CD4-positive, alpha-beta memory T cell (primary cell): ENCODE measurements around the gene SLC35F2. TPM values are rescaled to one million over a fixed set of nuclear protein-coding genes. Genes with fewer than 3 reads are reported as not detected.
"Not testable (repeated sequence)": the region's sequence is repeated elsewhere in the genome, so short reads cannot be mapped to it uniquely, and the experiment has no call there.

Experiments
- CTCF ChIA-PET: fragments of 350-600 bp; sonication (Branson Sonifier 250); formaldehyde crosslinking; loops from one replicate; lab custom pipeline; 2021; ENCODE audit warnings: inconsistent platforms; ENCODE audit not compliant: partially characterized antibody; lab: Charles Lee
- POLR2A ChIA-PET: fragments of 350-600 bp; sonication (Branson Sonifier 250); formaldehyde crosslinking; loops from one replicate; lab custom pipeline; 2021; ENCODE audit not compliant: partially characterized antibody; lab: Charles Lee
- DNase-seq, 5 donors: peaks; one replicate each; pipeline versions ENCODE4 v3.0.0 to v3.0.0-alpha.2; 2020 to 2022; ENCODE audit warnings: mixed read lengths in 1 of 5
- H3K27ac ChIP-seq: one replicate; pipeline ENCODE4 v1.7.0; 2013; ENCODE audit warnings: low read depth, low read length
- H3K27me3 ChIP-seq: 2 replicates; pipeline ENCODE4 v1.7.0; 2013; ENCODE audit warnings: mild to moderate bottlenecking, low read length, moderate library complexity; ENCODE audit not compliant: insufficient read depth
- H3K36me3 ChIP-seq: 2 replicates; pipeline ENCODE4 v1.7.0; 2013; ENCODE audit warnings: mild to moderate bottlenecking, low read length, moderate library complexity; ENCODE audit not compliant: insufficient read depth
- H3K4me1 ChIP-seq: 2 replicates; pipeline ENCODE4 v1.7.0; 2013; ENCODE audit warnings: mild to moderate bottlenecking, low read length, moderate library complexity; ENCODE audit not compliant: insufficient read depth
- H3K4me3 ChIP-seq, 2 donors: one replicate each; pipeline ENCODE4 v1.7.0; 2013; ENCODE audit warnings: low read length in 2 of 2, mild to moderate bottlenecking in 1 of 2
- H3K9me3 ChIP-seq, 2 donors: one replicate each; pipeline ENCODE4 v1.7.0; 2013; ENCODE audit warnings: low read length in 2 of 2, control low read depth in 1 of 2; ENCODE audit not compliant: control insufficient read depth in 1 of 2
- H3K27ac Mint-ChIP-seq, 7 donors: one replicate each; pipeline ENCODE4 v1.8.0; 2020 to 2021; ENCODE audit warnings: mixed read lengths in 7 of 7, mild to moderate bottlenecking in 6 of 7, inconsistent platforms in 3 of 7, moderate library complexity in 3 of 7
- H3K27me3 Mint-ChIP-seq, 2 donors: one replicate each; pipeline ENCODE4 v1.8.0; 2020 to 2021; ENCODE audit warnings: mixed read lengths in 2 of 2
- H3K36me3 Mint-ChIP-seq, 2 donors: one replicate each; pipeline ENCODE4 v1.8.0; 2020 to 2021; ENCODE audit warnings: mixed read lengths in 2 of 2, inconsistent platforms in 1 of 2, mild to moderate bottlenecking in 1 of 2
- H3K4me1 Mint-ChIP-seq, 4 donors: one replicate each; pipeline ENCODE4 v1.8.0; 2020 to 2021; ENCODE audit warnings: mixed read lengths in 4 of 4, mild to moderate bottlenecking in 1 of 4
- H3K4me3 Mint-ChIP-seq, 8 donors: one replicate each; pipeline ENCODE4 v1.8.0; 2020 to 2021; ENCODE audit warnings: mixed read lengths in 8 of 8, mild to moderate bottlenecking in 7 of 8, moderate library complexity in 6 of 8, inconsistent platforms in 3 of 8
- H3K9me3 Mint-ChIP-seq, 8 donors: one replicate each; pipeline ENCODE4 v1.8.0; 2020 to 2021; ENCODE audit warnings: mixed read lengths in 8 of 8, mild to moderate bottlenecking in 5 of 8, inconsistent platforms in 3 of 8, moderate library complexity in 1 of 8
- intact Hi-C: fragments of 100-400 bp; cut with micrococcal nuclease; formaldehyde crosslinking; loops from one replicate; pipeline ENCODE4 v1.15.1; 2023
- polyA plus RNA-seq, 2 donors: library from polyadenylated mRNA; unstranded; fragments of 300-500 nt; fragmentation: Illumina TruSeq; gene quantifications; one replicate each; pipeline ENCODE4 v1.2.3, GENCODE V29; 2021
- total RNA-seq, 2 experiments: library from RNA; stranded (reverse); gene quantifications; one replicate each; pipeline ENCODE4 v1.2.3, GENCODE V29; 2021

SLC35F2 gene
- total and polyA plus RNA-seq, 4 experiments from 2014 or later: 5.9 to 11.9 (median 7.2) TPM

DNA sequence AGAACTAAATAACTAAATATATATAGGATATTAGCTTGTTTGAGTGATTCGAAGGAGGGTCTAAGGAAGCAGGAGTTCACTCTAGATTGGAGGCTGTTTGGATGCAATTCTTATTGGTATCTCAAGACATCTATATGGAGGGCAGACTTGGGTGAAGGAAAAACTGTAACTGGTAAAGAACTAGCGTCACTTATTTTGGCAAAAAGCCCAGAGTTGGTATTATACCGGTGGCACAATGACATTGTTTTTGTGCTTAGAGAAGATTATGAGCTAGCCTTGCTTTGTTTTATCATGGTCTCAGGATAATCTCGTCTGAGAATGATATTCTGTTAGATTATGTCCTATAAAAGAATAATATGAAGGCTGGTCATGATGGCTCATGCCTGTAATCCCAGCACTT is 6.0 kb upstream of the SLC35F2 start:
- Histone ChIP-seq H3K4me1 (peaks cover 5% of the 10 kb centered on the region), H3K4me3 (no peak overlapping the region), H3K9me3 (no peaks in the 10 kb centered on the region), H3K27ac (no peak overlapping the region), H3K36me3 (no peaks in the 10 kb centered on the region), H3K27me3 (no peaks in the 10 kb centered on the region)
- intact Hi-C loops: no loop called here
- H3K4me3 Mint-ChIP-seq: no peak overlapping the region
- H3K9me3 Mint-ChIP-seq: no peaks in the 10 kb centered on the region
- peaks cover 1 to 4% (median 3%) of the 10 kb centered on the region in 4 donors for H3K4me1 Mint-ChIP-seq
- ChIA-PET POLR2A (interaction anchor here (0.8 kb wide), 1 partner anchor 24 kb away, joined by 3 read pairs; no protein-coding TSS in a partner anchor), CTCF (interaction anchor here (0.9 to 1.5 kb wide), 3 partner anchors 8 to 52 kb away, joined by 3 read pairs; no protein-coding TSS in a partner anchor)
- peaks cover 0 to 2% of the 10 kb centered on the region in 2 donors for H3K27me3 Mint-ChIP-seq
- H3K27ac Mint-ChIP-seq: no peak overlapping the region
- no peak for DNase-seq
- H3K36me3 Mint-ChIP-seq: peaks cover 0 to 2% of the 10 kb centered on the region in 2 donors

GRCh38 chr11:107860688-107861087 is 2.1 kb upstream of the SLC35F2 start:
- H3K4me3 Mint-ChIP-seq: peak overlapping the region in 6 of 8 donors; percentile 15 to 68 (median 50)
- no peak overlapping the region for H3K27ac Mint-ChIP-seq
- ChIA-PET CTCF (no interaction called here), POLR2A (no interaction called here)
- no peak for DNase-seq
- Histone ChIP-seq H3K36me3 (no peaks in the 10 kb centered on the region), H3K27ac (no peak overlapping the region), H3K27me3 (no peaks in the 10 kb centered on the region), H3K4me1 (peaks cover 18% of the 10 kb centered on the region), H3K9me3 (no peaks in the 10 kb centered on the region), H3K4me3 (no peak overlapping the region)
- H3K36me3 Mint-ChIP-seq: peaks cover 0 to 13% of the 10 kb centered on the region in 2 donors
- no peaks in the 10 kb centered on the region for H3K9me3 Mint-ChIP-seq
- intact Hi-C loops: no loop called here
- peaks cover 18 to 38% (median 22%) of the 10 kb centered on the region in 4 donors for H3K4me1 Mint-ChIP-seq
- H3K27me3 Mint-ChIP-seq: peaks cover 0 to 2% of the 10 kb centered on the region in 2 donors

DNA sequence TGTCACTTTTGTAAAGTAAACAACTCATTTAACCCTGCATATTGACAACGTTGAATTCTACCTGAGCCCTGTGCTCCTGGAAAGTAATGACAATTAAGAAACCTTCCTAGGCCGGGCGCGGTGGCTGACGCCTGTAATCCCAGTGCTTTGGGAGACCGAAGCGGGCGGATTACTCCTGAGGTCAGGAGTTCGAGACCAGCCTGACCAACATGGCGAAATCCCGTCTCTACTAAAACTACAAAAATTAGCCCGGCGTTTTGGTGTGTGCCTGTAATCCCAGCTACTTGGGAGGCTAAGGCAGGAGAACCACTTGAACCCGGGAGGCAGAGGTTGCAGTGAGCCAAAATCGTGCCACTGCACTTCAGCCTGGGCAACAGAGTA is 1.6 kb upstream of the SLC35F2 start:
- H3K36me3 ChIP-seq, CTCF ChIA-PET, H3K9me3 ChIP-seq, POLR2A ChIA-PET, H3K27ac ChIP-seq, intact Hi-C loops, H3K9me3 Mint-ChIP-seq, H3K27me3 ChIP-seq, H3K4me3 ChIP-seq, H3K27ac Mint-ChIP-seq, DNase-seq, H3K27me3 Mint-ChIP-seq: not testable (repeated sequence)
- H3K4me3 Mint-ChIP-seq: peak overlapping the region in 4 of 8 donors; percentile 52 to 100 (median 96)
- H3K4me1 Mint-ChIP-seq: peaks cover 18 to 42% (median 23%) of the 10 kb centered on the region in 4 donors
- peaks cover 0 to 13% of the 10 kb centered on the region in 2 donors for H3K36me3 Mint-ChIP-seq
- peaks cover 18% of the 10 kb centered on the region for H3K4me1 ChIP-seq

GRCh38 chr11:107859459-107860239 is 1.1 kb upstream of the SLC35F2 start:
- Mint-ChIP-seq H3K4me3 (peak overlapping the region; percentile 94 to 100 (median 97)), H3K27me3 (peaks cover 0 to 2% of the 10 kb centered on the region in 2 donors), H3K36me3 (peaks cover 0 to 13% of the 10 kb centered on the region in 2 donors), H3K9me3 (no peaks in the 10 kb centered on the region), H3K4me1 (peaks cover 18 to 48% (median 23%) of the 10 kb centered on the region in 4 donors), H3K27ac (peak overlapping the region; percentile 66 to 94 (median 88))
- Histone ChIP-seq H3K36me3 (no peaks in the 10 kb centered on the region), H3K9me3 (no peaks in the 10 kb centered on the region), H3K4me1 (peaks cover 18% of the 10 kb centered on the region), H3K27me3 (no peaks in the 10 kb centered on the region), H3K27ac (no peak overlapping the region), H3K4me3 (peak overlapping the region; percentile 91 to 94)
- intact Hi-C loops: loop anchor here (1.0 to 5.0 kb wide), 3 partner anchors 61 to 733 kb away; partner anchors contain the start of genes CWF19L2 and EXPH5
- CTCF ChIA-PET: interaction anchor here (0.7 kb wide), 3 partner anchors 20 to 340 kb away, joined by 3 to 6 read pairs (median 4); no protein-coding TSS in a partner anchor
- DNase-seq: peak in 3 of 5 donors; percentile 12 to 16 (median 13)
- POLR2A ChIA-PET: no interaction called here

DNA sequence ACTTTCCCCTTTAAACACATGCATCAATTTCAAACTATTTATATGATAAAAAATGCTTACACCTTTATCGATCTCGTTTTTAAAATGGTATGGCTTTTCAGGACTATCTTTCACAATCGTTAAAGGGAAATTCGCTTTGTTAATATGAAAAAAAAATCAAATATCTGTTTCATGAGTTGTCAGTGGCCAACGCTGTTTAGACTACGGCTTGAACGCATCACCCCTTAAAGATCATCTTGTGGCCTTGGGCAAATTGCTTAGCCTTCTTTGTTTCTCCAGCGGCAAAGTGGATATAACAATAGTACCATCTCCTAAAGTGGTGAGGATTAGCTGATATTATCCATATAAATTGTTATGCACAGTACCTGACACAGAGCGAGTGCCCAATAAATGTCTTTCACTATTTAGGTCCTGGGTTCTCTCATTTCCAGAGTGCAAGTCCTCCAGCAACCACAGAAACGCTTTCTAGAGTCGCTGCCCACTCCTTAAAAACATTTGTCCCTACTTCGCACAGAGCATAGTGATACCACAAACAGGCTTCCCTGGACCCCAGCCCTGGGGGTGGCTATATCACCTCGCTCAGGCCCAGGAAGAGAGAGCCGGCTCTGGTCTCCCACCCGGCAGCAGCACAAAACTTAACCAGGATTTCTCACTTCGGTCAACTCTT is 904 bp downstream of the SLC35F2 start:
- H3K27me3 ChIP-seq: no peaks in the 10 kb centered on the region
- intact Hi-C loops: loop anchor here (1.0 to 5.0 kb wide), 4 partner anchors 17 to 735 kb away; partner anchors contain the start of gene EXPH5
- Mint-ChIP-seq H3K27me3 (no peaks in the 10 kb centered on the region), H3K27ac (peak overlapping the region; percentile 76 to 92 (median 86)), H3K9me3 (no peaks in the 10 kb centered on the region), H3K4me1 (peaks cover 21 to 51% (median 23%) of the 10 kb centered on the region in 4 donors), H3K4me3 (peak overlapping the region; percentile 94 to 100 (median 97)), H3K36me3 (peaks cover 0 to 13% of the 10 kb centered on the region in 2 donors)
- H3K4me3 ChIP-seq: peak overlapping the region; percentile 84 to 94
- peaks cover 18% of the 10 kb centered on the region for H3K4me1 ChIP-seq
- H3K36me3 ChIP-seq: no peaks in the 10 kb centered on the region
- ChIA-PET CTCF (no interaction called here), POLR2A (no interaction called here)
- peak overlapping the region; percentile 45 for H3K27ac ChIP-seq
- DNase-seq: no peak
- H3K9me3 ChIP-seq: no peaks in the 10 kb centered on the region

GRCh38 chr11:107856981-107857517 is 1.5 kb downstream of the SLC35F2 start:
- peak overlapping the region in 7 of 8 donors; percentile 46 to 100 (median 97) for H3K4me3 Mint-ChIP-seq
- no peak overlapping the region for H3K27ac ChIP-seq
- peak overlapping the region in 6 of 7 donors; percentile 29 to 87 (median 44) for H3K27ac Mint-ChIP-seq
- no peaks in the 10 kb centered on the region for H3K9me3 ChIP-seq
- ChIA-PET POLR2A (no interaction called here), CTCF (no interaction called here)
- no peaks in the 10 kb centered on the region for H3K27me3 Mint-ChIP-seq
- no peaks in the 10 kb centered on the region for H3K9me3 Mint-ChIP-seq
- peaks cover 0 to 13% of the 10 kb centered on the region in 2 donors for H3K36me3 Mint-ChIP-seq
- intact Hi-C loops: loop anchor here (5.0 kb wide), 1 partner anchor 735 kb away; the partner anchor contains the start of gene EXPH5
- H3K4me1 ChIP-seq: peaks cover 18% of the 10 kb centered on the region
- H3K36me3 ChIP-seq: no peaks in the 10 kb centered on the region
- DNase-seq: no peak
- peaks cover 21 to 51% (median 23%) of the 10 kb centered on the region in 4 donors for H3K4me1 Mint-ChIP-seq
- no peak overlapping the region for H3K4me3 ChIP-seq
- H3K27me3 ChIP-seq: no peaks in the 10 kb centered on the region
